Stimulated activated CD8-positive, alpha-beta memory T cell treated with anti-CD3 and anti-CD28 coated beads, Interleukin-7, amount 100 ng/mL, for 48 hours (primary cell): ENCODE results near the gene SUN1.

ENCODE experiments used
- DNase-seq, 2 donors: peaks; one replicate each; pipeline ENCODE4 v3.0.0-alpha.2; 2020; ENCODE audit warnings: low read depth in 1 of 2; ENCODE audit errors: extremely low read depth in 1 of 2

The SUN1 gene

GRCh38 chr7:902996-903395 is 70.7 kb downstream of the SUN1 start:
- DNase-seq: no peak

GRCh38 chr7:903921-904755 is 71.9 kb downstream of the SUN1 start:
- no peak for DNase-seq

GRCh38 chr7:904847-905246 is 72.6 kb downstream of the SUN1 start:
- DNase-seq: no peak

GRCh38 chr7:906776-907157 is 74.5 kb downstream of the SUN1 start:
- no peak for DNase-seq

- no peak for DNase-seq
These were observed 75.1 kb downstream of the SUN1 start for GRCh38 chr7:907158-907980.

- DNase-seq: no peak
These were observed 75.9 kb downstream of the SUN1 start for GRCh38 chr7:908159-908581.

GRCh38 chr7:908591-909357 is 76.5 kb downstream of the SUN1 start:
- peak; percentile 29 to 56 for DNase-seq

- DNase-seq: no peak
These were observed 77.4 kb downstream of the SUN1 start for GRCh38 chr7:909358-910329.

GRCh38 chr7:910441-910861 is 78.2 kb downstream of the SUN1 start:
- DNase-seq: no peak

- no peak for DNase-seq
These were observed 78.7 kb downstream of the SUN1 start for GRCh38 chr7:910931-911431.

GRCh38 chr7:911791-912480 is 79.7 kb downstream of the SUN1 start:
- no peak for DNase-seq

GRCh38 chr7:913736-914520 is 81.7 kb downstream of the SUN1 start:
- DNase-seq: no peak

GRCh38 chr7:914521-915194 is 82.4 kb downstream of the SUN1 start:
- DNase-seq: no peak

GRCh38 chr7:915291-916218 is 83.3 kb downstream of the SUN1 start:
- no peak for DNase-seq

GRCh38 chr7:916291-916941 is 84.1 kb downstream of the SUN1 start:
- DNase-seq: no peak
